SK-N-SH (cell line): ENCODE measurements around the gene HID1. TPM values are rescaled to one million over a fixed set of nuclear protein-coding genes. Genes with fewer than 3 reads are reported as not detected.

Experiments used
- CTCF ChIA-PET: fragments of 300-600, 350-600 bp; formaldehyde crosslinking; extraction: SDS; loops from one replicate; lab custom pipeline; 2021; lab: Yijun Ruan, JAX
- POLR2A ChIA-PET: fragments of 350-600 bp; sonication (Branson Sonifier 250); formaldehyde crosslinking; extraction: SDS; loops from one replicate; lab custom pipeline; 2020; ENCODE audit warnings: antibody characterized with exemption, inconsistent platforms; lab: Yijun Ruan, JAX
- DNase-seq: peaks from one replicate; pipeline ENCODE4 v3.0.0; 2012
- H2AFZ ChIP-seq: fragments of 200-600 bp; sonication (generic); 2 replicates; pipeline ENCODE4 v1.8.1; 2016; ENCODE audit warnings: antibody characterized with exemption, mild to moderate bottlenecking, low read depth
- H3F3A ChIP-seq: fragments of 200-600 bp; sonication (generic); replicated peaks from 2 replicates; pipeline ENCODE3; 2016; ENCODE audit warnings: antibody characterized with exemption, mild to moderate bottlenecking; ENCODE audit not compliant: insufficient read depth
- H3K27ac ChIP-seq, 2 experiments: fragments of 200-500 bp in 1 of 2; fragments of 200-600 bp in 1 of 2; sonication (Bioruptor generic) in 1 of 2; sonication (generic), shearing (Covaris generic) in 1 of 2; 2 replicates each; pipeline versions ENCODE4 v1.5.1 to v1.6.1; 2014 to 2016; ENCODE audit warnings: low read depth in 2 of 2, inconsistent platforms in 1 of 2, low read length in 1 of 2, mild to moderate bottlenecking in 1 of 2, mixed read lengths in 1 of 2
- H3K27me3 ChIP-seq: fragments of 200-600 bp; sonication (generic), shearing (Covaris generic); 2 replicates; pipeline ENCODE4 v1.6.1; 2016; ENCODE audit warnings: mixed run types; ENCODE audit not compliant: insufficient read depth
- H3K36me3 ChIP-seq, 2 experiments: fragments of 200-500 bp in 1 of 2; fragments of 200-600 bp in 1 of 2; sonication (Bioruptor generic) in 1 of 2; sonication (generic) in 1 of 2; replicated peaks in 1 of 2; 2 replicates each; pipeline versions ENCODE3 to v1.5.1; 2014 to 2016; ENCODE audit warnings: low read length in 1 of 2, mild to moderate bottlenecking in 1 of 2; ENCODE audit not compliant: insufficient read depth in 2 of 2, control insufficient read depth in 1 of 2
- H3K4me1 ChIP-seq, 2 experiments: fragments of 200-500 bp in 1 of 2; fragments of 200-600 bp in 1 of 2; sonication (Bioruptor generic) in 1 of 2; sonication (generic), shearing (Covaris generic) in 1 of 2; 2 replicates each; pipeline versions ENCODE4 v1.5.1 to v1.6.1; 2014 to 2016; ENCODE audit warnings: low read depth in 1 of 2, low read length in 1 of 2, mixed run types in 1 of 2; ENCODE audit not compliant: insufficient read depth in 2 of 2, control insufficient read depth in 1 of 2
- H3K4me2 ChIP-seq: fragments of 200-600 bp; sonication (generic), shearing (Covaris generic); 2 replicates; pipeline ENCODE4 v1.6.1; 2017; ENCODE audit warnings: mixed run types
- H3K4me3 ChIP-seq, 2 experiments: fragments of 200-500 bp in 1 of 2; fragments of 200-600 bp in 1 of 2; sonication (Bioruptor generic) in 1 of 2; sonication (generic), shearing (Covaris generic) in 1 of 2; 2 replicates each; pipeline versions ENCODE4 v1.5.1 to v1.8.1; 2014 to 2016; ENCODE audit warnings: low read depth in 2 of 2, inconsistent platforms in 1 of 2, low read length in 1 of 2, mild to moderate bottlenecking in 1 of 2, mixed read lengths in 1 of 2, moderate library complexity in 1 of 2
- H3K79me2 ChIP-seq: fragments of 200-600 bp; sonication (generic); 2 replicates; pipeline ENCODE4 v1.8.1; 2017; ENCODE audit warnings: mild to moderate bottlenecking; ENCODE audit not compliant: insufficient read depth
- H3K9ac ChIP-seq: fragments of 200-600 bp; sonication (generic); 2 replicates; pipeline ENCODE4 v1.6.1; 2017; ENCODE audit warnings: mixed run types
- H3K9me2 ChIP-seq: fragments of 200-600 bp; sonication (generic); 2 replicates; pipeline ENCODE4 v1.6.1; 2017; ENCODE audit warnings: mixed run types
- H3K9me3 ChIP-seq: fragments of 200-600 bp; sonication (generic); 2 replicates; pipeline ENCODE4 v1.6.1; 2017; ENCODE audit warnings: mixed run types, mild to moderate bottlenecking, moderate library complexity
- H4K20me1 ChIP-seq: fragments of 200-600 bp; sonication (generic); 2 replicates; pipeline ENCODE4 v1.6.1; 2017; ENCODE audit warnings: mild to moderate bottlenecking, mixed run types; ENCODE audit not compliant: insufficient read depth
- CHD2 ChIP-seq: fragments of 150-350 bp; IDR thresholded peaks from 2 replicates; pipeline ENCODE4 v1.6.1; 2018; ENCODE audit warnings: low read length; ENCODE audit not compliant: partially characterized antibody
- CTCF ChIP-seq: fragments of 200-600 bp; sonication (generic); IDR thresholded peaks from 2 replicates; pipeline ENCODE4 v1.6.1; 2017; ENCODE audit warnings: antibody characterized with exemption, mild to moderate bottlenecking, moderate library complexity
- ELF1 ChIP-seq: IDR thresholded peaks from 2 replicates; pipeline ENCODE4 v1.4.0; 2012
- EP300 ChIP-seq, 2 experiments: IDR thresholded peaks; 2 replicates each; pipeline versions ENCODE4 v1.4.0 to v1.6.1; 2012; ENCODE audit warnings: borderline replicate concordance in 1 of 2, low read depth in 1 of 2, low read length in 1 of 2
- EZH2phosphoT487 ChIP-seq: fragments of 200-600 bp; sonication (generic); IDR thresholded peaks from 2 replicates; pipeline ENCODE4 v1.6.1; 2017; ENCODE audit warnings: low read depth, mixed run types, mild to moderate bottlenecking, antibody characterized with exemption, moderate library complexity, borderline replicate concordance
- GABPA ChIP-seq: IDR thresholded peaks from 2 replicates; pipeline ENCODE4 v1.4.0; 2012; ENCODE audit warnings: low read depth, mild to moderate bottlenecking
- IRF3 ChIP-seq: fragments of 150-350 bp; IDR thresholded peaks from 2 replicates; pipeline ENCODE4 v1.6.1; 2016; ENCODE audit warnings: mild to moderate bottlenecking, low read depth, low read length
- MAX ChIP-seq: IDR thresholded peaks from 2 replicates; pipeline ENCODE4 v1.4.0; 2012; ENCODE audit warnings: low read depth
- PBX3 ChIP-seq: IDR thresholded peaks from 2 replicates; pipeline ENCODE4; 2012
- POLR2AphosphoS5 ChIP-seq: IDR thresholded peaks from 2 replicates; pipeline ENCODE4 v1.6.1; 2012; ENCODE audit warnings: low read depth, low read length
- RAD21 ChIP-seq: IDR thresholded peaks from 2 replicates; pipeline ENCODE4 v1.6.1; 2012; ENCODE audit warnings: mild to moderate bottlenecking, low read length
- REST ChIP-seq: IDR thresholded peaks from 2 replicates; pipeline ENCODE4 v1.6.1; 2012; ENCODE audit warnings: mild to moderate bottlenecking, low read depth, low read length, moderate library complexity
- RFX5 ChIP-seq: IDR thresholded peaks from 2 replicates; pipeline ENCODE4 v1.6.1; 2012; ENCODE audit warnings: mild to moderate bottlenecking, improper control_type of control experiment, low read length
- SIN3A ChIP-seq: IDR thresholded peaks from 2 replicates; pipeline ENCODE4 v1.6.1; 2012; ENCODE audit warnings: low read depth, mild to moderate bottlenecking, low read length, moderate library complexity, borderline replicate concordance
- TAF1 ChIP-seq: IDR thresholded peaks from 2 replicates; pipeline ENCODE4 v1.6.1; 2012; ENCODE audit warnings: low read depth, mild to moderate bottlenecking, low read length, moderate library complexity, borderline replicate concordance
- TCF12 ChIP-seq: IDR thresholded peaks from 2 replicates; pipeline ENCODE4 v1.4.0; 2012
- USF1 ChIP-seq: IDR thresholded peaks from 2 replicates; pipeline ENCODE4 v1.4.0; 2012; ENCODE audit warnings: low read depth, borderline replicate concordance
- YY1 ChIP-seq: IDR thresholded peaks from 2 replicates; pipeline ENCODE4 v1.4.0; 2012; ENCODE audit warnings: low read depth, mild to moderate bottlenecking
- ZBTB33 ChIP-seq: IDR thresholded peaks from 2 replicates; pipeline ENCODE4 v1.4.0; 2012; ENCODE audit warnings: low read depth, borderline replicate concordance
- WGBS: methylation state at CpG from one replicate; pipeline ENCODE4 v1.1.6; 2017; ENCODE audit warnings: low lambda C conversion rate; 5-methylcytosine and 5-hydroxymethylcytosine counted together
- polyA plus RNA-seq, 3 experiments: library from polyadenylated mRNA; depleted of rRNA; stranded (reverse); fragments of >200 nt; gene quantifications; 2 replicates each; pipeline ENCODE4 v1.2.3, GENCODE V29; 2012

HID1 gene
- polyA plus RNA-seq, 1 of the 3 experiments (the other 2 are of a cell fraction): 2.5 TPM

GRCh38 chr17:74920642-74921025, 51.9 kb downstream of the HID1 start:
- Histone ChIP-seq H3K27me3 (peaks cover 41% of the 10 kb centered on the region), H4K20me1 (no peaks in the 10 kb centered on the region), H3K9me2 (no peaks in the 10 kb centered on the region), H3K4me2 (no peak overlapping the region), H3K27ac (no peak overlapping the region), H3K4me3 (no peak overlapping the region), H3K9ac (no peak overlapping the region), H3K36me3 (no peaks in the 10 kb centered on the region), H3K4me1 (peaks cover 0 to 19% of the 10 kb centered on the region in 2 experiments; a peak in 1 of 4 replicates), H2AFZ (no peak overlapping the region), H3K79me2 (no peaks in the 10 kb centered on the region), H3K9me3 (no peaks in the 10 kb centered on the region), H3F3A (no peaks in the 10 kb centered on the region)
- no peak for TF ChIP-seq CHD2
- TF ChIP-seq PBX3: no peak
- no peak for TF ChIP-seq YY1
- no peak for TF ChIP-seq RFX5
- TF ChIP-seq EP300 (IDR thresholded peaks at IDR 0.05; ENCODE audit: borderline replicate concordance in 1 of 2, low read depth in 1 of 2, low read length in 1 of 2): no peak
- TF ChIP-seq USF1: no peak
- no peak for TF ChIP-seq ELF1
- TF ChIP-seq POLR2AphosphoS5: no peak
- no peak for TF ChIP-seq IRF3
- no peak for TF ChIP-seq REST
- TF ChIP-seq RAD21: no peak
- TF ChIP-seq EZH2phosphoT487: no peak
- TF ChIP-seq CTCF: no peak
- no peak for TF ChIP-seq ZBTB33
- no peak for TF ChIP-seq GABPA
- TF ChIP-seq TAF1: no peak
- no peak for TF ChIP-seq SIN3A
- no peak for TF ChIP-seq TCF12
- TF ChIP-seq MAX: no peak
- WGBS: 61% methylated on average over 6 of the region's 6 CpGs
- ChIA-PET CTCF (interaction anchor here (0.6 to 12.1 kb wide), 9 partner anchors 11 to 281 kb away, joined by 3 to 286 read pairs (median 3); no protein-coding TSS in a partner anchor), POLR2A (interaction anchor here (0.6 kb wide), 1 partner anchor 79 kb away, joined by 4 read pairs; no protein-coding TSS in a partner anchor)
- no peak for DNase-seq
